Mesothelial cell of epicardium (in vitro differentiated cells): ENCODE data around the gene STH. TPM values are rescaled to one million over a fixed set of nuclear protein-coding genes. Genes with fewer than 3 reads are reported as not detected.
A peak's percentile ranks its signal among the peaks of the same experiment; 100 is the strongest.

Experiments used
- DNase-seq, 2 experiments: peaks; one replicate each; pipeline ENCODE4 v3.0.0; 2021; ENCODE audit warnings: low spot score in 2 of 2; ENCODE audit not compliant: unreplicated experiment in 2 of 2
- H3K27ac Mint-ChIP-seq: 2 replicates; pipeline ENCODE4 v1.8.0; 2021; ENCODE audit warnings: mixed read lengths
- H3K27me3 Mint-ChIP-seq: 2 replicates; pipeline ENCODE4 v1.8.0; 2021; ENCODE audit warnings: low read depth, mixed read lengths
- H3K36me3 Mint-ChIP-seq: 2 replicates; pipeline ENCODE4 v1.8.0; 2021; ENCODE audit warnings: mixed read lengths
- H3K4me1 Mint-ChIP-seq: 2 replicates; pipeline ENCODE4 v1.8.0; 2021; ENCODE audit warnings: mixed read lengths
- H3K4me3 Mint-ChIP-seq: 2 replicates; pipeline ENCODE4 v1.8.0; 2021; ENCODE audit warnings: mild to moderate bottlenecking, moderate library complexity, mixed read lengths
- H3K9me3 Mint-ChIP-seq: 2 replicates; pipeline ENCODE4 v1.8.0; 2021; ENCODE audit warnings: mixed read lengths
- CTCF ChIP-seq: fragments of 200-600 bp; sonication (generic); IDR thresholded peaks from one replicate; pipeline ENCODE4 v1.5.0; 2021; ENCODE audit warnings: antibody characterized with exemption; ENCODE audit not compliant: unreplicated experiment
- total RNA-seq: library from RNA; stranded (reverse); gene quantifications from 3 replicates; pipeline ENCODE4 v1.2.1, GENCODE V29; 2021

The STH gene
- total RNA-seq, 1 donor from 2014 or later = not detected

- TF ChIP-seq CTCF = no peak
- no peaks in the 10 kb centered on the region for H3K9me3 Mint-ChIP-seq
- peaks cover 42% of the 10 kb centered on the region for H3K36me3 Mint-ChIP-seq
- H3K4me1 Mint-ChIP-seq = no peaks in the 10 kb centered on the region
- H3K4me3 Mint-ChIP-seq = no peak overlapping the region
- no peak for DNase-seq
- no peak overlapping the region for H3K27ac Mint-ChIP-seq
- H3K27me3 Mint-ChIP-seq = no peaks in the 10 kb centered on the region
These were observed 28.3 kb downstream of the STH start for GRCh38 chr17:46027048-46027975.

DNA sequence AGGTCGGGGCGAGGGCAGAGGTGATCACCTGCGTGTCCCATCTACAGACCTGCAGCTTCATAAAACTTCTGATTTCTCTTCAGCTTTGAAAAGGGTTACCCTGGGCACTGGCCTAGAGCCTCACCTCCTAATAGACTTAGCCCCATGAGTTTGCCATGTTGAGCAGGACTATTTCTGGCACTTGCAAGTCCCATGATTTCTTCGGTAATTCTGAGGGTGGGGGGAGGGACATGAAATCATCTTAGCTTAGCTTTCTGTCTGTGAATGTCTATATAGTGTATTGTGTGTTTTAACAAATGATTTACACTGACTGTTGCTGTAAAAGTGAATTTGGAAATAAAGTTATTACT, 28.9 kb downstream of the STH start:
- H3K4me3 Mint-ChIP-seq = no peak overlapping the region
- DNase-seq = no peak
- no peak for TF ChIP-seq CTCF
- no peaks in the 10 kb centered on the region for H3K4me1 Mint-ChIP-seq
- H3K36me3 Mint-ChIP-seq = peaks cover 40% of the 10 kb centered on the region
- H3K9me3 Mint-ChIP-seq = no peaks in the 10 kb centered on the region
- no peak overlapping the region for H3K27ac Mint-ChIP-seq
- H3K27me3 Mint-ChIP-seq = no peaks in the 10 kb centered on the region

- Mint-ChIP-seq H3K27me3 (no peaks in the 10 kb centered on the region), H3K4me3 (no peak overlapping the region), H3K36me3 (peaks cover 40% of the 10 kb centered on the region), H3K27ac (no peak overlapping the region), H3K4me1 (no peaks in the 10 kb centered on the region), H3K9me3 (no peaks in the 10 kb centered on the region)
- TF ChIP-seq CTCF = no peak
- no peak for DNase-seq
These were observed 29.3 kb downstream of the STH start for GRCh38 chr17:46028374-46028773.

- peak overlapping the region; percentile 21 for H3K27ac Mint-ChIP-seq
- TF ChIP-seq CTCF = no peak
- DNase-seq = no peak
- no peaks in the 10 kb centered on the region for H3K4me1 Mint-ChIP-seq
- H3K36me3 Mint-ChIP-seq = peaks cover 42% of the 10 kb centered on the region
- no peaks in the 10 kb centered on the region for H3K9me3 Mint-ChIP-seq
- no peak overlapping the region for H3K4me3 Mint-ChIP-seq
- no peaks in the 10 kb centered on the region for H3K27me3 Mint-ChIP-seq
These were observed 30.0 kb downstream of the STH start for GRCh38 chr17:46028981-46029565.

- no peak overlapping the region for H3K27ac Mint-ChIP-seq
These were observed 30.6 kb downstream of the STH start for GRCh38 chr17:46029627-46030026.

More at GRCh38 chr17:46029627-46030026, 30.6 kb downstream of the STH start:
- TF ChIP-seq CTCF = no peak
- no peaks in the 10 kb centered on the region for H3K27me3 Mint-ChIP-seq
- no peaks in the 10 kb centered on the region for H3K4me1 Mint-ChIP-seq
- H3K36me3 Mint-ChIP-seq = peaks cover 45% of the 10 kb centered on the region
- DNase-seq = no peak
- H3K9me3 Mint-ChIP-seq = no peaks in the 10 kb centered on the region
- H3K4me3 Mint-ChIP-seq = no peak overlapping the region
